Endothelial cell of coronary artery (primary cell): ENCODE results near the gene PLEKHM1. TPM values are rescaled to one million over a fixed set of nuclear protein-coding genes. Genes with fewer than 3 reads are reported as not detected.

Experiments
- total RNA-seq: library from RNA; depleted of rRNA; stranded (reverse); fragments of >200 nt; gene quantifications from 2 replicates; pipeline ENCODE4 v1.2.3, GENCODE V29; 2014

Gene PLEKHM1
- total RNA-seq, result 11.5 and 16.2 TPM in 2 replicates

DNA sequence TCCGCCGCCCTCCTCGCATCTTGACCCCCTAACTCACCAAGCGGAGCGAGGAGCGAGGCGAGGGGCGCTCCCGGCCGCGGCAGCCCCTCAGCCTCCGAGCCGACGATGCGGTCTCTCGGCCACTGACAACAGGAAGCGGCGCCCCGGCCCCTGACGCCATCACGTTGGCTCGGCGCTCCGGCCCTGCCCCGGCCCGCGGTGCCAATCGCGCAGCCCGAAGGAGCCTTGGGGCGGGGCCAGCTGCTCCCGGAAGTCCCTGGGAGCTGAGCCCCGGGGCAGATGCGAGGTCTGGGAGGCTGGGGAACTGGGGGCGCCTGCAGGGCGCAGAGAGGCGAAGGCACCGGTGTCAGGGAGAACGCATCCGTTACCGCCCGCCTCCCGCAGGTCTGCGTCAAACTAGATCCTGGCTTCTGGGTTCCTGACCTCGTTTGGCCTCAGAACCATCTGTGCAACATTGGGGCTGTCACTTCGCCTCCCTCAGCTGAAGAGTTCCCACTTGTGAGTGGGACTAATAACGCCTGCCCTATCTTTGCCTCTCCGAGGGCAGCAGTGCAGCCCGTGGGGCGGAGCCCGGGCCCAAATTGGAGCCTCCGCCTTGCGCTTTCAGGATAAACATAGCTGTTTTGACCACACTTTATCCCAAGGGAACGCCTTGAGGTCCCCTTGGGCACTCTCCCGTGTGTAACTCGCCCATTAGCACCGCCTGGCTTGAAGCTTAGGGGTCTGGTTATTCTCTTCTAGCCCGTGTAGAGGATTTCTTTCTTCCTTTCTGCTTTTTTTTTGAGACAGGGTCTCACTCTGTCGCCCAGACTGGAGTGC lies at the start of gene PLEKHM1:
Gene PLEKHM1 (minus strand): TSS at position 107 of the 819 bp plus-strand sequence. CDS start 8,237 bp downstream, outside the sequence.

DNA sequence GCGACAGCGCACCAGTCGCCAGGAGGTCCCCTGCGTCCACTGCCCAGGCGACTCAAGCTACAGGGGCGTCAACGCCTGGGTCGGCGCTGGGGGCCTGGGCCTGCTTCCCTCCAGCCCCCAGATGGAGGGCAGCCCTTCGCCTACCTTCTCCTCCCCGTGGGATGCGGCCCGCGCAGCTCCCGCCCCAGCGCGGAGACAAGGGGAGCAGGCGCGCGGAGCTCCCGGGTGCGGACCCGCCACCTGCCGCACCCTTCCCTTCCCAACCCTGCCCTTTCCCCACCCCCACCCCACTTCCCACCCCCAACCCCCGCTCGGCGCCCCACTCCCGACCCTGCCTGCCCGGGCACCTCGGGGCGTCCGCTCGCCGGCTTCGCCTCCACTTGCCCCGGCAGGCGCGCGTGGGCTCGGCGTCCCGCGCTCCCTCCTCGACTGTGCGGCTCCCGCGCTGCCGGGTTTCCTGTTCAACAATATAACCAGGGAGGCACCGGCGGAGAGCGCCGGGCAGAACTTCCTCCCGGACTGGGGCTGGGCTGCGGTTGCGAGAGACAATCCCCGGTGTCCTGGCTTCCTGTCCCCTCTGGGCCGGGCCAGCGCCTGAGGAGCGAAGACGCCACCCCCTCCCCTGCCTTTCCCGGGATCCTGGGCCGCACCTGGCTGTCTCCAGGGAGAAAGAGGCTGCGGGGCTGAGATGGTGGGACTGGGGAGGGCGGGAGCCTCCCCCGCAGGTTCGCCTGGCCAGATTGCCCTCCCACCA lies 57.9 kb downstream of the PLEKHM1 start, which contains the start of gene ARHGAP27:
Gene ARHGAP27 (minus strand): TSS at position 466 of the 754 bp plus-strand sequence. CDS start 2,591 bp downstream, outside the sequence.

Other genes with a start within 250 kb of the PLEKHM1 start
- gene SPATA32, start 228.6 kb downstream of the PLEKHM1 start, total RNA-seq, result under 0.01 TPM in 1 of 2 replicates, not detected in the other
- gene MAP3K14, start 173.7 kb downstream of the PLEKHM1 start, total RNA-seq, result 1.7 and 1.8 TPM in 2 replicates
- gene ARHGAP27, start 57.9 kb downstream of the PLEKHM1 start, total RNA-seq, result 13.4 and 16.6 TPM in 2 replicates